ENCODE results near the gene AP3D1. TPM values are rescaled to one million over a fixed set of nuclear protein-coding genes. Genes with fewer than 3 reads are reported as not detected.
A peak's percentile ranks its signal among the peaks of the same experiment; 100 is the strongest.

The AP3D1 gene
- total RNA-seq, 4 donors from 2014 or later: 66.7 to 107 (median 79.6) TPM

GRCh38 chr19:2167896-2168618 lies 16.7 kb upstream of the AP3D1 start:
- ATAC-seq (ENCODE audit: low FRiP score) (peak; percentile 7), DNase-seq (ENCODE audit: low spot score) (no peak)
- no peak for TF ChIP-seq CTCF (IDR thresholded peaks at IDR 0.05)

- no peak for ATAC-seq (ENCODE audit: low FRiP score)
- peak; percentile 54 for DNase-seq (ENCODE audit: low spot score)
- no peak for TF ChIP-seq CTCF (IDR thresholded peaks at IDR 0.05)
These were observed 15.7 kb upstream of the AP3D1 start for GRCh38 chr19:2166741-2167738.

GRCh38 chr19:2164020-2164998 lies 12.9 kb upstream of the AP3D1 start:
- peak; percentile 35 for ATAC-seq (ENCODE audit: low FRiP score)
- no peak for TF ChIP-seq CTCF (IDR thresholded peaks at IDR 0.05)
- DNase-seq (ENCODE audit: low spot score): no peak

GRCh38 chr19:2160379-2160778 lies 9.0 kb upstream of the AP3D1 start:
- TF ChIP-seq CTCF (IDR thresholded peaks at IDR 0.05): no peak
- DNase-seq (ENCODE audit: low spot score) (no peak), ATAC-seq (ENCODE audit: low FRiP score) (no peak)

GRCh38 chr19:2157452-2157851 lies 6.1 kb upstream of the AP3D1 start:
- ATAC-seq (ENCODE audit: low FRiP score) (no peak), DNase-seq (ENCODE audit: low spot score) (no peak)
- no peak for TF ChIP-seq CTCF (IDR thresholded peaks at IDR 0.05)

GRCh38 chr19:2154587-2155075 lies 3.3 kb upstream of the AP3D1 start:
- ATAC-seq (ENCODE audit: low FRiP score): no peak
- DNase-seq (ENCODE audit: low spot score): no peak
- TF ChIP-seq CTCF (IDR thresholded peaks at IDR 0.05): no peak

Measured in omental fat pad (tissue), 4 donors.